Keratinocyte (primary cell): ENCODE data around the gene CDH22. TPM values are rescaled to one million over a fixed set of nuclear protein-coding genes. Genes with fewer than 3 reads are reported as not detected.

ENCODE experiments used
- DNase-seq: peaks from one replicate; pipeline ENCODE4 v3.0.0-alpha.2; 2011; ENCODE audit warnings: low read depth, missing footprints, low spot score
- FAIRE-seq: peaks from 2 replicates; lab custom pipeline; 2011; peaks lifted over from hg19 to GRCh38; lab: Jason Lieb, UNC
- H2AFZ ChIP-seq: 2 replicates; pipeline ENCODE4 v1.6.0; 2012; ENCODE audit warnings: low read length, control low read depth, inconsistent platforms; ENCODE audit not compliant: control insufficient read depth
- H3K27ac ChIP-seq: 2 replicates; pipeline ENCODE4 v1.5.1; 2011; ENCODE audit warnings: low read length; ENCODE audit not compliant: control insufficient read depth, insufficient read depth
- H3K27me3 ChIP-seq: 3 replicates; pipeline ENCODE4 v1.6.0; 2011; ENCODE audit warnings: low read length; ENCODE audit not compliant: control insufficient read depth, insufficient read depth; ENCODE audit errors: extremely low read depth
- H3K36me3 ChIP-seq, 2 experiments: 2 replicates in 1 of 2; 3 replicates in 1 of 2; pipeline ENCODE4 v1.5.1; 2011; ENCODE audit warnings: low read length in 2 of 2, mild to moderate bottlenecking in 1 of 2; ENCODE audit not compliant: control insufficient read depth in 2 of 2, insufficient read depth in 2 of 2; ENCODE audit errors: extremely low read depth in 1 of 2
- H3K4me1 ChIP-seq: 3 replicates; pipeline ENCODE4 v1.5.1; 2011; ENCODE audit warnings: low read length; ENCODE audit not compliant: control insufficient read depth, insufficient read depth; ENCODE audit errors: extremely low read depth
- H3K4me2 ChIP-seq: 3 replicates; pipeline ENCODE4 v1.6.0; 2011; ENCODE audit warnings: low read depth, low read length; ENCODE audit not compliant: control insufficient read depth, insufficient read depth; ENCODE audit errors: extremely low read depth
- H3K4me3 ChIP-seq, 3 experiments: fragments of 200-600 bp in 1 of 3; sonication (generic) in 1 of 3; 2 replicates in 2 of 3; 3 replicates in 1 of 3; pipeline ENCODE4 v1.5.1; 2011 to 2016; ENCODE audit warnings: low read length in 3 of 3, mild to moderate bottlenecking in 3 of 3, control low read depth in 2 of 3, inconsistent platforms in 1 of 3, low read depth in 1 of 3, mixed read lengths in 1 of 3, mixed run types in 1 of 3, moderate library complexity in 1 of 3; ENCODE audit not compliant: control insufficient read depth in 2 of 3, insufficient read depth in 2 of 3; ENCODE audit errors: extremely low read depth in 1 of 3
- H3K79me2 ChIP-seq: 2 replicates; pipeline ENCODE4 v1.6.0; 2012; ENCODE audit warnings: low read length; ENCODE audit not compliant: control insufficient read depth, insufficient read depth
- H3K9ac ChIP-seq: 3 replicates; pipeline ENCODE4 v1.6.0; 2011; ENCODE audit warnings: low read length; ENCODE audit not compliant: control insufficient read depth, insufficient read depth; ENCODE audit errors: extremely low read depth
- H3K9me1 ChIP-seq: 3 replicates; pipeline ENCODE4 v1.6.0; 2011; ENCODE audit warnings: low read length; ENCODE audit not compliant: control insufficient read depth, insufficient read depth; ENCODE audit errors: extremely low read depth
- H3K9me3 ChIP-seq: 2 replicates; pipeline ENCODE4 v1.5.1; 2012; ENCODE audit warnings: low read depth, low read length; ENCODE audit not compliant: control insufficient read depth
- H4K20me1 ChIP-seq: 3 replicates; pipeline ENCODE4 v1.6.0; 2011; ENCODE audit warnings: low read length; ENCODE audit not compliant: control insufficient read depth, insufficient read depth; ENCODE audit errors: extremely low read depth
- EZH2 ChIP-seq: IDR thresholded peaks from one replicate; pipeline ENCODE4 v1.6.1; 2012; ENCODE audit warnings: inconsistent platforms, mild to moderate bottlenecking, low read length, moderate library complexity
- dilution Hi-C: fragments of 300-500 bp; cut with MboI; formaldehyde crosslinking; loops from one replicate; pipeline ENCODE4 v1.7.0; 2020; ENCODE audit warnings: low sequenced_read_pairs; ENCODE audit not compliant: extremely low pct_ligation_motif_present
- polyA plus RNA-seq, 5 experiments: library from polyadenylated mRNA; depleted of rRNA in 3 of 5; stranded (reverse) in 3 of 5; stranded (forward) in 1 of 5; unstranded in 1 of 5; fragments of >200 nt; gene quantifications; 1 replicate in 1 of 5; 2 replicates in 3 of 5; 3 replicates in 1 of 5; pipeline versions ENCODE4 v1.2.1 to v1.2.3, GENCODE V29; 2011 to 2012; ENCODE audit warnings: missing spikeins in 2 of 5, low read depth in 1 of 5, low replicate concordance in 1 of 5
- TF ChIP-seq, protein P1 (sequence below), 3 experiments: IDR thresholded peaks in 1 of 3; conservative IDR thresholded peaks in 1 of 3; optimal IDR thresholded peaks in 1 of 3; 2 replicates in 2 of 3; 3 replicates in 1 of 3; pipeline versions ENCODE3 to v1.5.1; 2011; ENCODE audit warnings: low read length in 3 of 3, mild to moderate bottlenecking in 3 of 3, moderate library complexity in 2 of 3, control low read depth in 1 of 3, inconsistent platforms in 1 of 3; ENCODE audit not compliant: insufficient read depth in 2 of 3; ENCODE audit errors: extremely low read depth in 1 of 3

The CDH22 gene
- polyA plus RNA-seq, 1 donor (not counting 4 experiments of a cell fraction or from before 2014, with no cell fraction given): not detected

DNA sequence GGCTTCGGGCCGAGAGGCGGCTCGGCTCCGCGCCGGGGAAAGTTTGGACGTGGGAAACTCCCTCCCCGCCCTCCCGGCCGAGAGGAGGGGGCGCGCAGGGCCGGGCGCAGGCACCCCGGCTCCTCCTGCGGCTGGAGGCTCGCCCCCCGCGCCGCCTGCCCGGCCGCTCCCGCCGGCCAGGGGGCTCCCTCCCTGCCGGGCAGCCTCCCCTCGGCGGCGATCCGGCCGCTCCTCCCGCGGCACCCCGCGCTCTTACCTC is 370 bp downstream of the CDH22 start:
- no peak overlapping the region for H3K27ac ChIP-seq
- TF ChIP-seq, protein P1, sequence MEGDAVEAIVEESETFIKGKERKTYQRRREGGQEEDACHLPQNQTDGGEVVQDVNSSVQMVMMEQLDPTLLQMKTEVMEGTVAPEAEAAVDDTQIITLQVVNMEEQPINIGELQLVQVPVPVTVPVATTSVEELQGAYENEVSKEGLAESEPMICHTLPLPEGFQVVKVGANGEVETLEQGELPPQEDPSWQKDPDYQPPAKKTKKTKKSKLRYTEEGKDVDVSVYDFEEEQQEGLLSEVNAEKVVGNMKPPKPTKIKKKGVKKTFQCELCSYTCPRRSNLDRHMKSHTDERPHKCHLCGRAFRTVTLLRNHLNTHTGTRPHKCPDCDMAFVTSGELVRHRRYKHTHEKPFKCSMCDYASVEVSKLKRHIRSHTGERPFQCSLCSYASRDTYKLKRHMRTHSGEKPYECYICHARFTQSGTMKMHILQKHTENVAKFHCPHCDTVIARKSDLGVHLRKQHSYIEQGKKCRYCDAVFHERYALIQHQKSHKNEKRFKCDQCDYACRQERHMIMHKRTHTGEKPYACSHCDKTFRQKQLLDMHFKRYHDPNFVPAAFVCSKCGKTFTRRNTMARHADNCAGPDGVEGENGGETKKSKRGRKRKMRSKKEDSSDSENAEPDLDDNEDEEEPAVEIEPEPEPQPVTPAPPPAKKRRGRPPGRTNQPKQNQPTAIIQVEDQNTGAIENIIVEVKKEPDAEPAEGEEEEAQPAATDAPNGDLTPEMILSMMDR (optimal IDR thresholded peaks at IDR 0.05 in 1 of 3, IDR thresholded peaks at IDR 0.05 in 1 of 3, conservative IDR thresholded peaks at IDR 0.05 in 1 of 3; ENCODE audit: extremely low read depth in 1 of 3, insufficient read depth in 2 of 3, low read length in 3 of 3): no peak
- no peak for TF ChIP-seq EZH2
- no peaks in the 10 kb centered on the region for H3K36me3 ChIP-seq
- no peak for DNase-seq
- no peak for FAIRE-seq
- no peaks in the 10 kb centered on the region for H3K9me3 ChIP-seq
- no peaks in the 10 kb centered on the region for H3K79me2 ChIP-seq
- H3K4me2 ChIP-seq: peak overlapping the region; percentile 17
- no peak overlapping the region for H2AFZ ChIP-seq
- H3K9me1 ChIP-seq: no peaks in the 10 kb centered on the region
- H3K4me1 ChIP-seq: no peaks in the 10 kb centered on the region
- H3K4me3 ChIP-seq: peak overlapping the region in 1 of 3 experiments; percentile 2
- no peaks in the 10 kb centered on the region for H4K20me1 ChIP-seq
- H3K27me3 ChIP-seq: peaks cover 87% of the 10 kb centered on the region
- H3K9ac ChIP-seq: no peak overlapping the region
- dilution Hi-C loops: no loop called here

DNA sequence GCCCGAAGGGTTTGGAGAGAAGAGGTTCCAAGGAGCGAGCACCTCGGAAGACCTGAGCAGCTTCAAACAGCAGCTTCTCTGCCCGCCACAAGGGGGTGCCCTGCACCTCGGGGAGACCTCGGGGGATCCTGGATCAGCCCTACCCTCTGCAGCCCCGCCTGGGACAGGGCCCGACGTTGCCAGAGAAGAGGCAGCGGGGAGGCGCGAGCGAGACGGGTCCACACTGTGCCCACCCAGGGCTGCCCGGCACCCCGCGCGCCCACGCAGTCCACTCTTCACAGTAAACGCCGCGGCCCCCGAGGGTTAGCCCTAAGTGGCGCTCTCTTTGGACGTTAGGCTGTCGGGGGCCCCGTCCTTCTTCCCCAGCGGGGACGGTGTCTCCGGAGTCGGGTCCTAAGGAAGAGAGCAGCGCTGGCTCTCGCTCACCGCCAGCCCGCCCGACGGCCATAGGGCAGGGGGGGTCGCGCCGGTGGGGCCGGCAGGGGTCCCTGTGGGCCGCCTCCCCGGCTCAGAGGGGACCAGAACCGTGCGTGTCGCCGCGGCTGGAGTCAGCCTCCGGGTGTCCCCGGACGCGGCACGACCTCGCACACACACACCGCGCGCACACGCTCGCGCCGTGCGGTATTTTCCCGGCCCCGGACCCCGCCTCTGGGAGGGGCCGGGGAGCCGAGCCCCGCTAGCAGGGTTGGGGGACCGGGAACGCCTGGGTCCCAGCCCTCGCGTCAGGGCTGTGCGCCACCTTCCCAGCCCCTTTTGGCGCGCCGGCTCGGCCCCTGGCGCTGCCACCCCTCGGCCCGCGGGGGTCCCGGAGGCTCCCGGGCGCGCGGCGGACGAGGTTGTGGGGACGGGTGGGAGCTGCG is 929 bp downstream of the CDH22 start:
- H3K4me3 ChIP-seq: no peak overlapping the region

More for the DNA sequence above, 929 bp downstream of the CDH22 start:
- TF ChIP-seq EZH2: peak; percentile 78
- TF ChIP-seq, protein P1 (optimal IDR thresholded peaks at IDR 0.05 in 1 of 3, IDR thresholded peaks at IDR 0.05 in 1 of 3, conservative IDR thresholded peaks at IDR 0.05 in 1 of 3; ENCODE audit: extremely low read depth in 1 of 3, insufficient read depth in 2 of 3, low read length in 3 of 3): peak; percentile 83 to 98 (median 90)
- H3K27me3 ChIP-seq: peaks cover 87% of the 10 kb centered on the region
- H3K4me1 ChIP-seq: no peaks in the 10 kb centered on the region
- no peaks in the 10 kb centered on the region for H3K9me1 ChIP-seq
- H3K36me3 ChIP-seq: no peaks in the 10 kb centered on the region
- H2AFZ ChIP-seq: no peak overlapping the region
- H3K79me2 ChIP-seq: no peaks in the 10 kb centered on the region
- H3K9ac ChIP-seq: no peak overlapping the region
- H3K9me3 ChIP-seq: no peaks in the 10 kb centered on the region
- dilution Hi-C loops: no loop called here
- peak overlapping the region; percentile 17 for H3K4me2 ChIP-seq
- no peak overlapping the region for H3K27ac ChIP-seq
- no peak for FAIRE-seq
- DNase-seq: peak; percentile 11
- H4K20me1 ChIP-seq: no peaks in the 10 kb centered on the region
